ENCODE results near the gene NEK4.
"Not testable (repeated sequence)": the region's sequence is repeated elsewhere in the genome, so short reads cannot be mapped to it uniquely, and the experiment has no call there.

Gene NEK4

DNA sequence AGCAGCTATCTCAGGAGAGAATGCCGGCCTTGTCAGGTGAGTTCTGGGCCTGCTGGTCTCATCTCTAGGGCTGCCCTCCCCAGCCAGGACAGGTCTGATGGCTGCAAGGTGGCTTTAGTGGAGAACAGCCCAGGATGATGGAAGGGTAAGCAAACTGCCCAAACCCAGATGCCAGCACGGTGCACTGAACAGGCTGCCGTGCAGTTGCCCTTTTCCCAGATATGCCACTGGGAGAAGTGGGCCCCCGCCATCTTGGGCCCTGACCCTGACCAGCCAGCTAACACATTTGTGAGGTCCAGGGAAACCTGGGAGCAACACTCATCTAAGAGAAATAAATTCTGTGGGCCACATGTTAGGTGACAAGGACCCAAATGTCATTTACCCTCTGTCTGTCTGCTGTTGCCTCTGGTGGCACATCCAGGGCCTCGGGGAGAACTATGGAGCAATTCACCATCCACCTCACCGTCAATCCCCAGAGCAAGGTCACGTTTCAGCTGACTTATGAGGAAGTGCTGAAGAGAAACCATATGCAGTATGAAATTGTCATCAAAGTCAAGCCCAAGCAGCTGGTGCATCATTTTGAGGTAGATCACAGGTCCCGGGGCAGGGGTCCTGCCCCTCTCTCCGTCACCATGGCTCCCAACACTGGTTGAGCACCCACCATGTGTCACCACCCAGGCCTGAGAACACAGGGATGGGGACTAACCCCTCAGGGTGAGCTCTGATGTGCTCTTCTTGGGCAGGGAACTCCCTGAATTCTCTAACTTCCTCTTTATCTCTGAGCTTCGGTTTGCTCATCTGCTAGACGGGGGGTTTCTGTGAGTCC lies 8.5 kb upstream of the NEK4 start:
- Histone ChIP-seq H3K4ac (ENCODE audit: low read depth, low read length) (no peak overlapping the region), H2AK5ac (ENCODE audit: low read length) (no peak overlapping the region), H3K27me3 (ENCODE audit: insufficient read depth, low read length, poor library complexity) (no peaks in the 10 kb centered on the region), H3K9ac (ENCODE audit: low read length) (no peak overlapping the region), H3K79me1 (ENCODE audit: low read length) (no peaks in the 10 kb centered on the region), H3K4me1 (ENCODE audit: control insufficient read depth, low read depth, low read length) (no peaks in the 10 kb centered on the region), H3K4me3 (ENCODE audit: low read length) (no peak overlapping the region), H3K79me2 (ENCODE audit: control insufficient read depth, insufficient read depth, low read length) (no peaks in the 10 kb centered on the region), H3K27ac (ENCODE audit: low read depth, low read length) (no peak overlapping the region), H3K23ac (ENCODE audit: low read length) (no peak overlapping the region), H3K18ac (ENCODE audit: low read length) (no peak overlapping the region), H3K36me3 (ENCODE audit: control insufficient read depth, insufficient read depth, low read length) (no peaks in the 10 kb centered on the region), H3K4me2 (ENCODE audit: low read length) (no peak overlapping the region), H4K5ac (ENCODE audit: low read length) (no peak overlapping the region), H2BK15ac (replicated peaks; ENCODE audit: low read depth) (no peak overlapping the region), H2BK120ac (ENCODE audit: low read depth, low read length) (no peak overlapping the region), H3K56ac (ENCODE audit: low read length) (no peak overlapping the region), H2BK5ac (ENCODE audit: low read length) (no peak overlapping the region), H4K8ac (ENCODE audit: low read depth, low read length) (no peak overlapping the region)
- DNase-seq: no peak
- no CpG with 5 or more reads among the region's 11 CpGs for WGBS (ENCODE audit: extremely low coverage, insufficient coverage, low lambda C conversion rate)

GRCh38 chr3:52777959-52778805 lies 7.4 kb upstream of the NEK4 start:
- H3K4me1 ChIP-seq (ENCODE audit: control insufficient read depth, low read depth, low read length): no peaks in the 10 kb centered on the region
- no peak overlapping the region for H3K23ac ChIP-seq (ENCODE audit: low read length)
- H3K9ac ChIP-seq (ENCODE audit: low read length): no peak overlapping the region
- no peak overlapping the region for H3K4me3 ChIP-seq (ENCODE audit: low read length)
- H3K18ac ChIP-seq (ENCODE audit: low read length): no peak overlapping the region
- H3K56ac ChIP-seq (ENCODE audit: low read length): no peak overlapping the region
- no peaks in the 10 kb centered on the region for H3K36me3 ChIP-seq (ENCODE audit: control insufficient read depth, insufficient read depth, low read length)
- H3K27ac ChIP-seq (ENCODE audit: low read depth, low read length): no peak overlapping the region
- no peaks in the 10 kb centered on the region for H3K79me1 ChIP-seq (ENCODE audit: low read length)
- no peak overlapping the region for H2BK120ac ChIP-seq (ENCODE audit: low read depth, low read length)
- no peak overlapping the region for H3K4me2 ChIP-seq (ENCODE audit: low read length)
- H2BK5ac ChIP-seq (ENCODE audit: low read length): no peak overlapping the region
- no peaks in the 10 kb centered on the region for H3K79me2 ChIP-seq (ENCODE audit: control insufficient read depth, insufficient read depth, low read length)
- H4K8ac ChIP-seq (ENCODE audit: low read depth, low read length): no peak overlapping the region
- DNase-seq: no peak
- WGBS (ENCODE audit: extremely low coverage, insufficient coverage, low lambda C conversion rate): no CpG with 5 or more reads among the region's 17 CpGs
- no peak overlapping the region for H3K4ac ChIP-seq (ENCODE audit: low read depth, low read length)
- H2BK15ac ChIP-seq (replicated peaks; ENCODE audit: low read depth): no peak overlapping the region
- H4K5ac ChIP-seq (ENCODE audit: low read length): no peak overlapping the region
- H2AK5ac ChIP-seq (ENCODE audit: low read length): no peak overlapping the region
- no peaks in the 10 kb centered on the region for H3K27me3 ChIP-seq (ENCODE audit: insufficient read depth, low read length, poor library complexity)

GRCh38 chr3:52777127-52777958 lies 6.6 kb upstream of the NEK4 start, which contains the start of gene ITIH1:
TSS of gene ITIH1 (plus strand) at chr3:52777599. CDS start at chr3:52777616, 17 bp downstream.
- no CpG with 5 or more reads among the region's 12 CpGs for WGBS (ENCODE audit: extremely low coverage, insufficient coverage, low lambda C conversion rate)

DNA sequence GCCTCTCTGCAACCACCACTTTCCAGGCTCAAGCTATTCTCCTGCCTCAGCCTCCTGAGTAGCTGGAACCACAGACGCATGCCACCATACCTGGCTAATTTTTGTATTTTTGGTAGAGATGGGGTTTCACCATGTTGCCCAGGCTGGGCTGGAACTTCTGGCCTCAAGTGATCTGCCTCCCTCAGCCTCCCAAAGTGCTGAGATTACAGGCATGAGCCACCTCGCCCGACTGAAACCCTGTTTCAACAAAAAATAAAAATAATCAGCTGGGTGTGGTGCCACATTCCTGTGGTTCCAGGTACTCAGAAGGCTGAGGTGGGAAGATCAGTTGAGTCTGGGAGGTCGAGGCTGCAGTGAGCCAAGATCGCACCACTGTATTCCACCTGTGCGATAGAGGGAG lies 5.7 kb upstream of the NEK4 start:
- not testable (repeated sequence) for DNase-seq; H3K27ac ChIP-seq (ENCODE audit: low read depth, low read length)
- WGBS (ENCODE audit: extremely low coverage, insufficient coverage, low lambda C conversion rate): no CpG with 5 or more reads among the region's 6 CpGs

More at GRCh38 chr3:52777127-52777958, 6.6 kb upstream of the NEK4 start, which contains the start of gene ITIH1:
- H3K79me1 ChIP-seq (ENCODE audit: low read length): no peaks in the 10 kb centered on the region
- H3K9ac ChIP-seq (ENCODE audit: low read length): no peak within 1 kb of the TSS
- DNase-seq: no peak
- H3K4me3 ChIP-seq (ENCODE audit: low read length): no peak within 1 kb of the TSS
- H3K4ac ChIP-seq (ENCODE audit: low read depth, low read length): no peak within 1 kb of the TSS
- no peak within 1 kb of the TSS for H2BK120ac ChIP-seq (ENCODE audit: low read depth, low read length)
- no peak within 1 kb of the TSS for H2AK5ac ChIP-seq (ENCODE audit: low read length)
- no peak within 1 kb of the TSS for H4K5ac ChIP-seq (ENCODE audit: low read length)
- H3K18ac ChIP-seq (ENCODE audit: low read length): no peak within 1 kb of the TSS
- H3K27me3 ChIP-seq (ENCODE audit: insufficient read depth, low read length, poor library complexity): no peaks in the 10 kb centered on the region
- no peak within 1 kb of the TSS for H3K4me2 ChIP-seq (ENCODE audit: low read length)
- no peak within 1 kb of the TSS for H3K23ac ChIP-seq (ENCODE audit: low read length)
- H4K8ac ChIP-seq (ENCODE audit: low read depth, low read length): no peak within 1 kb of the TSS
- H3K36me3 ChIP-seq (ENCODE audit: control insufficient read depth, insufficient read depth, low read length): no peaks in the 10 kb centered on the region
- H2BK5ac ChIP-seq (ENCODE audit: low read length): no peak within 1 kb of the TSS
- H3K79me2 ChIP-seq (ENCODE audit: control insufficient read depth, insufficient read depth, low read length): no peaks in the 10 kb centered on the region
- H2BK15ac ChIP-seq (replicated peaks; ENCODE audit: low read depth): no peak within 1 kb of the TSS
- no peak within 1 kb of the TSS for H3K56ac ChIP-seq (ENCODE audit: low read length)
- no peak within 1 kb of the TSS for H3K27ac ChIP-seq (ENCODE audit: low read depth, low read length)
- H3K4me1 ChIP-seq (ENCODE audit: control insufficient read depth, low read depth, low read length): no peaks in the 10 kb centered on the region

DNA sequence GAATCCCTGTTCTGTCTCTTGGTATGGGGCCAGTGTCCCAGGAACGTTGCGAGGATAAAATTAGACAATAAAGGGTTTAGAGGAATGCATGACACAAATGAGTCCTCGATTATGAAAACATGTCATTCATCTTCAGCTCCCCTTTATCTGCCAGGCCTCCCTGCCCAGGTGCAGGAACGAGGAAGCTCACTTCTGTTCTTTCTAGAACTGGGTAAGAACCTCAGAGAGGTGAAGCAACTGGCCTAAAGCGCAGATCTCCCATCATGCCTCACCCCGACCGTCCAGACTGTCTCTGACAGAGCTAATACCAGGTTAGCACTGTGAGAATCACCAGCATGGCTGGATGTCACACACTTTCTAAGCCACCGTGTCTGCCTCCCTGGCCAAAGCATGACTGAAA lies 5.1 kb upstream of the NEK4 start:
- H3K36me3 ChIP-seq (ENCODE audit: control insufficient read depth, insufficient read depth, low read length): no peaks in the 10 kb centered on the region
- no CpG with 5 or more reads among the region's 8 CpGs for WGBS (ENCODE audit: extremely low coverage, insufficient coverage, low lambda C conversion rate)

More for the DNA sequence above, 5.7 kb upstream of the NEK4 start:
- H3K23ac ChIP-seq (ENCODE audit: low read length); H2AK5ac ChIP-seq (ENCODE audit: low read length); H2BK120ac ChIP-seq (ENCODE audit: low read depth, low read length); H3K4me3 ChIP-seq (ENCODE audit: low read length); H3K4ac ChIP-seq (ENCODE audit: low read depth, low read length); H3K56ac ChIP-seq (ENCODE audit: low read length); H4K8ac ChIP-seq (ENCODE audit: low read depth, low read length); H3K27me3 ChIP-seq (ENCODE audit: insufficient read depth, low read length, poor library complexity); H3K79me1 ChIP-seq (ENCODE audit: low read length); H3K9ac ChIP-seq (ENCODE audit: low read length); H3K36me3 ChIP-seq (ENCODE audit: control insufficient read depth, insufficient read depth, low read length); H4K5ac ChIP-seq (ENCODE audit: low read length); H3K4me2 ChIP-seq (ENCODE audit: low read length); H3K18ac ChIP-seq (ENCODE audit: low read length); H2BK5ac ChIP-seq (ENCODE audit: low read length); H3K79me2 ChIP-seq (ENCODE audit: control insufficient read depth, insufficient read depth, low read length); H3K4me1 ChIP-seq (ENCODE audit: control insufficient read depth, low read depth, low read length); H2BK15ac ChIP-seq (replicated peaks; ENCODE audit: low read depth): not testable (repeated sequence)

More for the DNA sequence above, 5.1 kb upstream of the NEK4 start:
- Histone ChIP-seq H2BK120ac (ENCODE audit: low read depth, low read length) (no peak overlapping the region), H2BK5ac (ENCODE audit: low read length) (no peak overlapping the region), H4K8ac (ENCODE audit: low read depth, low read length) (no peak overlapping the region), H3K23ac (ENCODE audit: low read length) (no peak overlapping the region), H2BK15ac (replicated peaks; ENCODE audit: low read depth) (no peak overlapping the region), H3K9ac (ENCODE audit: low read length) (no peak overlapping the region), H2AK5ac (ENCODE audit: low read length) (no peak overlapping the region), H3K4ac (ENCODE audit: low read depth, low read length) (no peak overlapping the region), H3K27ac (ENCODE audit: low read depth, low read length) (no peak overlapping the region), H3K56ac (ENCODE audit: low read length) (no peak overlapping the region), H3K4me1 (ENCODE audit: control insufficient read depth, low read depth, low read length) (no peaks in the 10 kb centered on the region), H3K18ac (ENCODE audit: low read length) (no peak overlapping the region), H3K4me2 (ENCODE audit: low read length) (no peak overlapping the region), H3K79me2 (ENCODE audit: control insufficient read depth, insufficient read depth, low read length) (no peaks in the 10 kb centered on the region), H3K27me3 (ENCODE audit: insufficient read depth, low read length, poor library complexity) (no peaks in the 10 kb centered on the region), H3K4me3 (ENCODE audit: low read length) (no peak overlapping the region), H4K5ac (ENCODE audit: low read length) (no peak overlapping the region), H3K79me1 (ENCODE audit: low read length) (no peaks in the 10 kb centered on the region)
- DNase-seq: no peak
